Measurements from ENCODE around the gene CDH4.

GRCh38 chr20:61760731-61761130, 508.7 kb downstream of the CDH4 start:
- TF ChIP-seq POLR2A (IDR thresholded peaks at IDR 0.05) (no peak), EP300 (IDR thresholded peaks at IDR 0.05) (no peak), CTCF (IDR thresholded peaks at IDR 0.05) (no peak), POLR2AphosphoS5 (IDR thresholded peaks at IDR 0.05) (no peak)

Data from sigmoid colon (tissue), 4 donors.